GM12878 (cell line): ENCODE measurements around the gene TAMALIN. TPM values are rescaled to one million over a fixed set of nuclear protein-coding genes. Genes with fewer than 3 reads are reported as not detected.

ENCODE experiments used
- ATAC-seq: fragments of 200-7000 bp; cut with Tn5 transposase; 3 replicates; pipeline ENCODE4 v1.9.1; 2020; ENCODE audit warnings: mild to moderate bottlenecking, moderate library complexity
- BruUV-seq: library from RNA; stranded (reverse); fragments of 400-500 nt; replicated peaks from 2 replicates; lab custom pipeline; 2021; lab: Mats Ljungman, UMichigan
- CTCF ChIA-PET: fragments of 300-600 bp; sonication (Branson Sonifier 250); formaldehyde crosslinking; extraction: SDS; loops from one replicate; lab custom pipeline; 2021; ENCODE audit warnings: inconsistent platforms; lab: Yijun Ruan, JAX
- POLR2A ChIA-PET: fragments of 350-600 bp; formaldehyde crosslinking; extraction: SDS; loops from one replicate; lab custom pipeline; 2021; ENCODE audit warnings: inconsistent platforms; lab: Charles Lee
- RAD21 ChIA-PET: fragments of 300-600 bp; sonication (Branson Sonifier 250); formaldehyde crosslinking; loops from one replicate; lab custom pipeline; 2023; ENCODE audit warnings: antibody characterized with exemption; ENCODE audit not compliant: unreplicated experiment; lab: Charles Lee
- SMC1A ChIA-PET: fragments of 300-600 bp; sonication (Branson Sonifier 250); formaldehyde crosslinking; loops from one replicate; lab custom pipeline; 2023; ENCODE audit not compliant: unreplicated experiment, uncharacterized antibody; lab: Charles Lee
- DNase-seq: peaks from one replicate; pipeline ENCODE4 v3.0.0-alpha.2; 2011; ENCODE audit warnings: low read depth, low spot score
- FAIRE-seq: peaks from 3 replicates; lab custom pipeline; 2011; peaks lifted over from hg19 to GRCh38; lab: Jason Lieb, UNC
- H2AFZ ChIP-seq: 2 replicates; pipeline ENCODE4 v1.6.0; 2011; ENCODE audit warnings: low read depth, low read length, control low read depth; ENCODE audit not compliant: control insufficient read depth
- H3K27ac ChIP-seq: 2 replicates; pipeline ENCODE4 v1.5.1; 2011; ENCODE audit warnings: control low read depth; ENCODE audit not compliant: control insufficient read depth, insufficient read depth
- H3K27me3 ChIP-seq, 2 experiments: replicated peaks in 1 of 2; 2 replicates each; pipeline versions ENCODE4 v1.6.0 to v1.6.1; 2011; ENCODE audit warnings: low read length in 1 of 2; ENCODE audit not compliant: control insufficient read depth in 2 of 2, insufficient read depth in 2 of 2
- H3K36me3 ChIP-seq, 2 experiments: 2 replicates each; pipeline ENCODE4 v1.5.1; 2011; ENCODE audit warnings: low read length in 1 of 2; ENCODE audit not compliant: control insufficient read depth in 2 of 2, insufficient read depth in 2 of 2
- H3K4me1 ChIP-seq: 2 replicates; pipeline ENCODE4 v1.6.1; 2011; ENCODE audit warnings: mild to moderate bottlenecking, low read length, moderate library complexity, mixed read lengths; ENCODE audit not compliant: control insufficient read depth, insufficient read depth
- H3K4me2 ChIP-seq: 2 replicates; pipeline ENCODE4 v1.6.0; 2011; ENCODE audit warnings: control low read depth; ENCODE audit not compliant: control insufficient read depth, insufficient read depth
- H3K4me3 ChIP-seq: fragments of 200-600 bp; sonication (generic); 2 replicates; pipeline ENCODE4 v1.5.1; 2016
- H3K79me2 ChIP-seq: 2 replicates; pipeline ENCODE4 v1.6.0; 2011; ENCODE audit warnings: low read length; ENCODE audit not compliant: control insufficient read depth, insufficient read depth
- H3K9ac ChIP-seq: 2 replicates; pipeline ENCODE4 v1.8.0; 2011; ENCODE audit warnings: low read length, control low read depth, mixed read lengths; ENCODE audit not compliant: control insufficient read depth, insufficient read depth
- H3K9me3 ChIP-seq: replicated peaks from 3 replicates; pipeline ENCODE4 v1.5.1; 2011; ENCODE audit warnings: mild to moderate bottlenecking, low read length; ENCODE audit not compliant: control insufficient read depth, insufficient read depth
- H4K20me1 ChIP-seq: 2 replicates; pipeline ENCODE4 v1.6.0; 2011; ENCODE audit not compliant: control insufficient read depth, insufficient read depth
- BACH1 ChIP-seq: fragments of 450-650 bp; IDR thresholded peaks from 2 replicates; pipeline ENCODE4 v1.6.1; 2017; ENCODE audit warnings: mild to moderate bottlenecking, borderline replicate concordance
- CEBPB ChIP-seq, 2 experiments: fragments of 150-350 bp in 1 of 2; IDR thresholded peaks; 2 replicates each; pipeline ENCODE4 v1.6.1; 2012 to 2014; ENCODE audit warnings: low read depth in 2 of 2, low read length in 2 of 2, borderline replicate concordance in 1 of 2, inconsistent platforms in 1 of 2
- CHD1 ChIP-seq: IDR thresholded peaks from 2 replicates; pipeline ENCODE4 v1.6.1; 2012; ENCODE audit warnings: low read depth, low read length, improper control_type of control experiment
- MEF2A ChIP-seq: IDR thresholded peaks from 2 replicates; pipeline ENCODE4 v1.6.1; 2011; ENCODE audit warnings: low read depth, mild to moderate bottlenecking, low read length, moderate library complexity; ENCODE audit not compliant: insufficient read depth
- NFXL1 ChIP-seq: fragments of 450-650 bp; IDR thresholded peaks from 2 replicates; pipeline ENCODE4 v1.6.1; 2017; ENCODE audit warnings: antibody characterized with exemption, mild to moderate bottlenecking, borderline replicate concordance
- PAX8 ChIP-seq: fragments of 450-650 bp; IDR thresholded peaks from 2 replicates; pipeline ENCODE4 v1.6.1; 2017; ENCODE audit warnings: mild to moderate bottlenecking, moderate library complexity
- POLR2AphosphoS2 ChIP-seq: IDR thresholded peaks from 2 replicates; pipeline ENCODE4 v1.6.1; 2011; ENCODE audit warnings: low read depth, mild to moderate bottlenecking, low read length, improper control_type of control experiment, moderate library complexity
- POU2F2 ChIP-seq: IDR thresholded peaks from 3 replicates; pipeline ENCODE4 v1.6.1; 2011; ENCODE audit warnings: low read depth, mild to moderate bottlenecking, low read length, borderline replicate concordance
- RFX5 ChIP-seq: IDR thresholded peaks from 2 replicates; pipeline ENCODE4 v1.6.1; 2011; ENCODE audit warnings: low read depth, low read length, improper control_type of control experiment
- SIN3A ChIP-seq: IDR thresholded peaks from 2 replicates; pipeline ENCODE4 v1.6.1; 2012; ENCODE audit warnings: low read depth, low read length, improper control_type of control experiment
- SMC3 ChIP-seq: IDR thresholded peaks from 2 replicates; pipeline ENCODE4 v1.6.1; 2011; ENCODE audit warnings: low read length, improper control_type of control experiment, borderline replicate concordance
- SRF ChIP-seq, 2 experiments: IDR thresholded peaks; 2 replicates each; pipeline ENCODE4 v1.6.1; 2011; ENCODE audit warnings: low read depth in 2 of 2, low read length in 2 of 2, mild to moderate bottlenecking in 1 of 2, moderate library complexity in 1 of 2
- WRNIP1 ChIP-seq: IDR thresholded peaks from 2 replicates; pipeline ENCODE4 v1.6.1; 2011; ENCODE audit warnings: low read depth, low read length, improper control_type of control experiment, borderline replicate concordance
- WGBS: methylation state at CpG from one replicate; pipeline ENCODE4 v1.1.6; 2016; ENCODE audit warnings: low lambda C conversion rate; ENCODE audit not compliant: insufficient replicate concordance, insufficient coverage; ENCODE audit errors: missing lambda C conversion rate; 5-methylcytosine and 5-hydroxymethylcytosine counted together
- in situ Hi-C: fragments of 300-500 bp; cut with MboI; formaldehyde crosslinking; loops from 9 replicates; pipeline ENCODE4 v1.14.3; 2018; ENCODE audit warnings: mixed read lengths
- intact Hi-C: fragments of 100-400 bp; cut with micrococcal nuclease; formaldehyde crosslinking; loops from one replicate; pipeline ENCODE4 v1.14.2; 2022; ENCODE audit not compliant: unreplicated experiment
- polyA plus RNA-seq, 11 experiments: library from polyadenylated mRNA; depleted of rRNA in 4 of 11; unstranded in 6 of 11; stranded (reverse) in 5 of 11; fragments of >200 nt; fragmentation: Nextera tagmentation in 4 of 11; fragmentation: Illumina TruSeq in 1 of 11; extraction: Ambion mirVana in 4 of 11; extraction: Trizol in 1 of 11; gene quantifications; 1 replicate in 1 of 11; 2 replicates in 10 of 11; pipeline versions ENCODE4 v1.2.1 to v1.2.3, GENCODE V29; 2011 to 2016; ENCODE audit warnings: inconsistent platforms in 2 of 11, missing spikeins in 2 of 11, low read depth in 1 of 11
- total RNA-seq, 4 experiments: library from RNA; depleted of rRNA in 3 of 4; stranded (reverse); fragments of >200 nt in 3 of 4; fragmentation: Illumina TruSeq in 1 of 4; extraction: Trizol in 1 of 4; gene quantifications; 2 replicates each; pipeline versions ENCODE4 v1.2.1 to v1.2.3, GENCODE V29; 2013 to 2021

Gene TAMALIN
- total and polyA plus RNA-seq, 10 of the 15 experiments (the other 5 are each of a cell fraction or from before 2014, with no cell fraction given), result 0.09 to 0.58 (median 0.19) TPM; not detected in 4

GRCh38 chr12:51969643-51970042 lies 37.1 kb upstream of the TAMALIN start:
- in situ Hi-C loops, result no loop called here
- no peak for DNase-seq
- no peaks in the 10 kb centered on the region for H3K36me3 ChIP-seq
- H3K9ac ChIP-seq, result no peak overlapping the region
- RAD21 ChIA-PET, result no interaction called here
- WGBS, result 32% methylated on average over 2 of the region's 2 CpGs
- no peaks in the 10 kb centered on the region for H4K20me1 ChIP-seq
- no peaks in the 10 kb centered on the region for H3K79me2 ChIP-seq
- H3K27me3 ChIP-seq, result peaks cover 0 to 3% of the 10 kb centered on the region in 2 experiments; a peak in 3 of 4 replicates
- BruUV-seq, result no TSS peak
- no peak for ATAC-seq
- H3K27ac ChIP-seq, result no peak overlapping the region
- POLR2A ChIA-PET, result no interaction called here
- H2AFZ ChIP-seq, result no peak overlapping the region
- TF ChIP-seq SMC3, result no peak
- no peak for TF ChIP-seq WRNIP1
- no peak for TF ChIP-seq SIN3A
- no peak for TF ChIP-seq PAX8
- no peak for TF ChIP-seq RFX5
- TF ChIP-seq BACH1, result no peak
- no peak for TF ChIP-seq SRF (IDR thresholded peaks at IDR 0.05; ENCODE audit: low read depth in 2 of 2, low read length in 2 of 2)
- no peak for TF ChIP-seq CEBPB (IDR thresholded peaks at IDR 0.05; ENCODE audit: borderline replicate concordance in 1 of 2, low read depth in 2 of 2, low read length in 2 of 2)
- no peak for TF ChIP-seq POU2F2
- no peak for TF ChIP-seq MEF2A
- no peak for TF ChIP-seq NFXL1
- no peak for TF ChIP-seq POLR2AphosphoS2
- TF ChIP-seq CHD1, result no peak
- H3K4me1 ChIP-seq, result peaks cover 30% of the 10 kb centered on the region
- no peak overlapping the region for H3K4me3 ChIP-seq
- SMC1A ChIA-PET, result no interaction called here
- no peak for FAIRE-seq
- H3K4me2 ChIP-seq, result no peak overlapping the region
- intact Hi-C loops, result no loop called here
- H3K9me3 ChIP-seq, result no peaks in the 10 kb centered on the region; the same call in 2 of the 3 replicates
- CTCF ChIA-PET, result interaction anchor here (0.7 to 3.8 kb wide), 5 partner anchors 7 to 149 kb away, joined by 3 to 18 read pairs (median 4); no protein-coding TSS in a partner anchor
